Fibroblast of skin of left quadriceps (primary cell): ENCODE results near the gene STAP2.

ENCODE experiments used
- DNase-seq, 2 experiments: peaks; one replicate each; pipeline ENCODE4 v3.0.0-alpha.2; 2013; ENCODE audit warnings: low read depth in 2 of 2

Gene STAP2

GRCh38 chr19:4338441-4339355 lies at the start of gene STAP2:
Gene STAP2 (minus strand): TSS chr19:4338827. CDS start chr19:4338753, 74 bp downstream.
- DNase-seq, result no peak

- no peak for DNase-seq
Observed at GRCh38 chr19:4386041-4386782, 47.6 kb upstream of the STAP2 start.

- DNase-seq, result no peak
Observed at GRCh38 chr19:4385291-4386040, 46.8 kb upstream of the STAP2 start.

GRCh38 chr19:4380254-4380727 lies 41.7 kb upstream of the STAP2 start:
- DNase-seq, result no peak

- DNase-seq, result no peak
Observed at GRCh38 chr19:4379383-4380253, 41.0 kb upstream of the STAP2 start.

- DNase-seq, result no peak
Observed at GRCh38 chr19:4378886-4379285, 40.3 kb upstream of the STAP2 start.

- DNase-seq, result no peak
Observed at GRCh38 chr19:4376991-4377781, 38.6 kb upstream of the STAP2 start.

GRCh38 chr19:4376671-4376990 lies 38.0 kb upstream of the STAP2 start:
- no peak for DNase-seq

- DNase-seq, result no peak
Observed at GRCh38 chr19:4376028-4376670, 37.5 kb upstream of the STAP2 start.

- peak; percentile 21 to 39 for DNase-seq
Observed at GRCh38 chr19:4375164-4376027, 36.8 kb upstream of the STAP2 start.

- peak; percentile 23 to 32 for DNase-seq
Observed at GRCh38 chr19:4374498-4375163, 36.0 kb upstream of the STAP2 start.

- DNase-seq, result peak in 1 of 2 experiments; percentile 12
Observed at GRCh38 chr19:4373601-4374497, 35.2 kb upstream of the STAP2 start.

GRCh38 chr19:4373013-4373367 lies 34.4 kb upstream of the STAP2 start:
- DNase-seq, result no peak

- no peak for DNase-seq
Observed at GRCh38 chr19:4372165-4373012, 33.8 kb upstream of the STAP2 start.

- DNase-seq, result no peak
Observed at GRCh38 chr19:4371247-4372164, 32.9 kb upstream of the STAP2 start.
